SK-MEL-5 (cell line): ENCODE measurements around the gene SORT1. TPM values are rescaled to one million over a fixed set of nuclear protein-coding genes. Genes with fewer than 3 reads are reported as not detected.
"Not testable (repeated sequence)": the region's sequence is repeated elsewhere in the genome, so short reads cannot be mapped to it uniquely, and the experiment has no call there.

Experiments
- DNase-seq: peaks from one replicate; pipeline ENCODE4 v3.0.0-alpha.2; 2016; ENCODE audit warnings: low read depth, low spot score
- in situ Hi-C: cut with HindIII; loops from 2 replicates; pipeline ENCODE4 v1.10.0; 2016; ENCODE audit warnings: low sequenced_read_pairs, high pct_unique_total_duplicates, low pct_unique_long_range_greater_than_20kb
- total RNA-seq: library from RNA; depleted of rRNA; stranded (reverse); fragments of >200 nt; shearing (Covaris generic); gene quantifications from 2 replicates; pipeline ENCODE4 v1.2.3, GENCODE V29; 2014

Gene SORT1
- total RNA-seq, 1 experiment from 2014 or later = 23.7 TPM

GRCh38 chr1:109400035-109400655 lies 2.4 kb upstream of the SORT1 start:
- in situ Hi-C loops = no loop called here
- DNase-seq = no peak

- in situ Hi-C loops = no loop called here
- peak; percentile 92 for DNase-seq
These were observed 1.7 kb upstream of the SORT1 start for GRCh38 chr1:109399326-109399957.

- in situ Hi-C loops = no loop called here
- no peak for DNase-seq
These were observed 866 bp upstream of the SORT1 start for GRCh38 chr1:109398343-109399225.

GRCh38 chr1:109396871-109397580 lies 692 bp downstream of the SORT1 start:
- in situ Hi-C loops = no loop called here
- DNase-seq = no peak

GRCh38 chr1:109396513-109396839 lies 1.2 kb downstream of the SORT1 start:
- in situ Hi-C loops = no loop called here
- DNase-seq = no peak

- peak; percentile 16 for DNase-seq
- in situ Hi-C loops = no loop called here
These were observed 1.9 kb downstream of the SORT1 start for GRCh38 chr1:109395602-109396512.

- DNase-seq, in situ Hi-C loops: not testable (repeated sequence)
These were observed 2.5 kb downstream of the SORT1 start for GRCh38 chr1:109395282-109395599.

- in situ Hi-C loops = no loop called here
- no peak for DNase-seq
These were observed 3.0 kb downstream of the SORT1 start for GRCh38 chr1:109394591-109395281.

GRCh38 chr1:109393617-109394233 lies 4.0 kb downstream of the SORT1 start:
- in situ Hi-C loops = no loop called here
- no peak for DNase-seq

- in situ Hi-C loops = no loop called here
- DNase-seq = peak; percentile 81
These were observed 4.7 kb downstream of the SORT1 start for GRCh38 chr1:109392788-109393616.

GRCh38 chr1:109392037-109392787 lies 5.5 kb downstream of the SORT1 start:
- DNase-seq = no peak
- in situ Hi-C loops = no loop called here

- DNase-seq = no peak
- in situ Hi-C loops = no loop called here
These were observed 6.1 kb downstream of the SORT1 start for GRCh38 chr1:109391626-109392025.

GRCh38 chr1:109391157-109391556 lies 6.6 kb downstream of the SORT1 start:
- no peak for DNase-seq
- in situ Hi-C loops = no loop called here

GRCh38 chr1:109389638-109390341 lies 7.9 kb downstream of the SORT1 start:
- in situ Hi-C loops = no loop called here
- DNase-seq = no peak
